Activated CD4-positive, alpha-beta T cell treated with anti-CD3 and anti-CD28 coated beads, Interleukin-2, amount 50 U/mL, for 16 hours (primary cell): Measurements from ENCODE around the gene DLG2.

ENCODE experiments used
- DNase-seq: peaks from one replicate; pipeline ENCODE4 v3.0.0-alpha.2; 2020

DLG2 gene

GRCh38 chr11:84140386-84141169 is 1486.6 kb downstream of the DLG2 start:
- DNase-seq, result no peak

- DNase-seq, result no peak
Observed at GRCh38 chr11:84137960-84138359, 1489.2 kb downstream of the DLG2 start.

DNA sequence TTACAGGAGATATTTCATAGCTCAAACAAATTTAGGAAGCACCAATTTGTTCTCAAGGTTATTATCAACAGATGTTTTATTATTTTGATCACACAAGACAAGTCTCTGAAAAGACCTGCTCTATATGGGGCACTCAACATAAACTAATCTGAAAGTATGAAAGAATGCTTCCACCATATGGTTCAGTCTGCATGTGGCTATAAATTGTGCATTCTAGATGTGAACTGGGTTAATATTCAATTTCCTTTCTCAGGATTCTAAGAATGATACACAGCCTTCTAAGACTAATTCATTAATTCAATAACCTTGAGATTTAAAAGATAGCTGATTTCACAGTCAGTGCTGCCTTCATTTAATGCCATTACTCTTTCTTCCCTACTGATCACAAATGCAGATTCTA is 1489.6 kb downstream of the DLG2 start:
- no peak for DNase-seq

- no peak for DNase-seq
Observed at GRCh38 chr11:84136926-84137325, 1490.2 kb downstream of the DLG2 start.

DNA sequence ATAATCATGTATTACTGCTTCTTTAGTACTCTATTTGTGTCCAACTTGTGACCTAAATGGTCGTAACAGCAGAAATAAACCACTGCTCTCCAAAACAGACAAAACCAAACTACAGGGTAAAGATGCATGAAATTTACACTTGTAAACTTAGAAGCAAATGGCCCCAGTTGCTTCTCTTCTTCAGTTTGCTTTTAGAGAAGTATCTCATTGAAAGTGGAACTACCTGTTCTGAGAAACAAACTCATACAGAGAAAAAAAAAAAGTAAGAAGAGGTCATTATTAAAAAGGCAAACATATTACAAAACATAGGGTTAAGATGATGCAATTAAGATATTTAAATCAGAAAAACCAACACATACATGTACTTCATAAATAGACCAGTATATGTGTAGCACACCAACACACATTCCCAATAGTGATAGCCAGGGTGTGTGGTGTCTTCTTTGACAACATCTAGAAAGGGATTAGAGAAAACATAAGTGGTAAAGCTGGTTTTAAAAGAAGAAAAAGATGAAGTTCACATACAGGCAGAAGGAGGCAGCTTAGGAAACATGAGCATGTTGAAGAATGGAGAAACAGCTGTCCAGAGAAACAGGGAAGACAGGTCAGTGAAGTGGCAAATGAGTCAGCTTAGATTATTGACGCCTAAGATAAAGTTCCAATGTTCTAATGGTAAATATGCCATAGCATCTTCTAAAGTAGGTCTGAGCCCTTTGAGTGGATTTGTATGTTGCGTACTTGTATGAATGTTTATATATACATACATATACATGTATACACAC is 1496.3 kb downstream of the DLG2 start:
- no peak for DNase-seq

GRCh38 chr11:84129961-84130576 is 1497.1 kb downstream of the DLG2 start:
- no peak for DNase-seq

DNA sequence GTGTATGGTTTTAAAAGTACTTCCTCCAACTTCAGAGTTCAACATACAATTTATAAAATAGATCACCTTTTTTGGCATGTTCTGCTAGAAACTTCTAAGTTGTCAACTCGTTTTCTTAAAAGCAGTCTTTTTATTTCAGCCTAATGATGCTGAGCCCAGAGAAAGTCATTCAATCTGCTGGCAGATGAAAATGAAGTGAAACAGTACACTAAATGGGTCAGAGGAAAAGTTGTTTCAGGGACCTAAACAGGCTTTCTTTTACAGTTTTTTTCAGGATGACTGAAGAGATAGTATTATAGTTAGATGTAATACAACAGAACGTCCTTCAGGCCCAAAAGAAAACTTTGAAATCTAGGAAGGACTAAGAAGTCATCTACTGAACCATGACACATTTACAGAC is 1498.3 kb downstream of the DLG2 start:
- no peak for DNase-seq

- no peak for DNase-seq
Observed at GRCh38 chr11:84117394-84117793, 1509.8 kb downstream of the DLG2 start.

- no peak for DNase-seq
Observed at GRCh38 chr11:84106541-84106940, 1520.6 kb downstream of the DLG2 start.

DNA sequence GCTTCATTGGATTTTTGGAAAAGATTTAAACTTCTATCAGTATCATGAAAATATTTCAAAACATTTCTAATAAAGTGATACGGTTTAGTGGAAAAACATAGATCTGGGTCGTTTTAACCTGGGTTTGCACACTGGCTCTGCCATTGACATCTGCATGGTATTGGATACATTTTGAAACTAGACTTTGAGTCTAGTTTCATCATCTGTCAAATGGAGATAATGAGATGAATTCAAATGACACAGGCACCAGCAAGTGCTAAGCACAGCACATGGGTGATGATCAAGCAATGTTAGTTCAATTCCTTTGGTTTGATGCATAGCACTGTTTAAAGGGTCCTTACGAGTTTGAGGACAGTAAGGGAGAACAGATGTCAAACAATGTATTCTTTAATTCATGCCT is 1522.0 kb downstream of the DLG2 start:
- no peak for DNase-seq

DNA sequence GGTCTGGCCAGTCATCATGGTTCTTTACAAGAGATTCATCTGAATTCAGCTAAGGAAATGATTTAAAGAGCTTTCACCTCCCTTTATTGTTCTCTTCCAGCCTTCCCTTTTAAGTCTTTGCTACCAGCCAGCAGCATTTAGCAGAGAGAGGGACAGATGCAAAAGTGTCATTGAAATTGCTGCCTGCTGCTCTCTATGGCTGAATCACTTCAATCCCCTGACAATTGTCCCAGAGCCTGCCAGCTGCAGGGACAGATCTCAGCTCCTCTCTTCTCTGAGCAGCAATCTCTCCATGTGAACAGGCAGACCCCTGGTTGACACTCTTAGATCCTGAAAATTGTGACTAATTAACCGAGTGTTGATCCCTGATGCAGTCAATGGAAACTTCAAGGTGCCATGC is 1524.0 kb downstream of the DLG2 start:
- DNase-seq, result no peak

GRCh38 chr11:84097186-84097585 is 1530.0 kb downstream of the DLG2 start:
- DNase-seq, result no peak

GRCh38 chr11:84091212-84091986 is 1535.7 kb downstream of the DLG2 start:
- no peak for DNase-seq

GRCh38 chr11:84089072-84090057 is 1537.8 kb downstream of the DLG2 start:
- DNase-seq, result no peak

DNA sequence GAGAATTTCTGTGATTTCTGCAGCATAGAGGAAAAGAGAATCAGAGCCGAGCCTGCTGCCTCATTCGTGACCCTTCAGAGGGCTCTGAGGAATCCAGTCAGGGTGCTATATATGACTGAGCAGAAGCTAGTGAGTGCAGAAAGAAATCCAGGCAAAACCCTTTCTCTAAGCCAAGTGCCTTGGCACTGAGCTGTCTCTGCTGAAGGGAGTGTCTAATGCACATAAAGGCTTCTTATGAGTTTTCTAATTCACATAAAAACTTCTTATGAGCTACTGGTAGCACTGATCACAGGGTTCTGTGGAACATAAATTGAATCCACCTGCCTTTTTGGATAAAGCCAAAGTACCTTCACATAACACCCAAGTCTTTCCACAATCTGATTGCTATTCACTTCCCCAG is 1555.3 kb downstream of the DLG2 start:
- DNase-seq, result no peak

DNA sequence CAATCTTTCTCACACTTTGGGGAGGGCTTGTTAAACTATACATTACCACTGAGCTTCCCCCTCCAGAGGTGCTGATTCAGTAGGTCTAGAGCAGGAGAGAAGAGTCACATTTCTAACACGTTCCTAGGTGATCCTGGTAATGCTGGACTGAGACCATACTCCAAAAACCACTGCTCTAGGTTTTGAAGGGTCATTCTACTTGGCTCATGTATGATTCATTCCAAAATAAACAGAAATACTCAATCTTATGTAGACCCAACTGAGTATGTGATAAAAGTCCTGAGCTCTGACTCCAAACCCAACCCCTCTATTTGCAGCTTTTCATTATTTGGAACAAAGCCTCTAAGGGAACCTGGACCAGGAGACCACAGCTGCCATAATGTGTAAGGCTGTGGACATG is 1558.1 kb downstream of the DLG2 start:
- no peak for DNase-seq

DNA sequence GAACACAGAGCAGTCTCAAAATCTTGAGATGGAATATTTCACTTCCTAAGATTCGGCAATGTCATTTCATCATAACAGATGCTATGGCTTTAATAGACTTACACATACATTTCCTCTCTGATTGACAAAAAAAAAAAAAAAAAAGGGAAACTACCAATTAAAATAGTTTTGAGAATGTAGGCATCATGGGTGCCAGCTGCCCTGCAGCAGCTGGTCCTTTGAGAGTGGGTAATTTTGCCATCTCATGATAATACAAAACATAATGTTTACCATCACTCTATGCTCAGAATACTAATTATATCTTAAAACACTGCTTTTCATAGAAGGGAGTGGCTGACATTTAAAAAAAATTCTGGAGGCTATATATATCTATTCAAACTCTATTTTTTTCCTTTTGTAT is 1565.4 kb downstream of the DLG2 start:
- no peak for DNase-seq

DNA sequence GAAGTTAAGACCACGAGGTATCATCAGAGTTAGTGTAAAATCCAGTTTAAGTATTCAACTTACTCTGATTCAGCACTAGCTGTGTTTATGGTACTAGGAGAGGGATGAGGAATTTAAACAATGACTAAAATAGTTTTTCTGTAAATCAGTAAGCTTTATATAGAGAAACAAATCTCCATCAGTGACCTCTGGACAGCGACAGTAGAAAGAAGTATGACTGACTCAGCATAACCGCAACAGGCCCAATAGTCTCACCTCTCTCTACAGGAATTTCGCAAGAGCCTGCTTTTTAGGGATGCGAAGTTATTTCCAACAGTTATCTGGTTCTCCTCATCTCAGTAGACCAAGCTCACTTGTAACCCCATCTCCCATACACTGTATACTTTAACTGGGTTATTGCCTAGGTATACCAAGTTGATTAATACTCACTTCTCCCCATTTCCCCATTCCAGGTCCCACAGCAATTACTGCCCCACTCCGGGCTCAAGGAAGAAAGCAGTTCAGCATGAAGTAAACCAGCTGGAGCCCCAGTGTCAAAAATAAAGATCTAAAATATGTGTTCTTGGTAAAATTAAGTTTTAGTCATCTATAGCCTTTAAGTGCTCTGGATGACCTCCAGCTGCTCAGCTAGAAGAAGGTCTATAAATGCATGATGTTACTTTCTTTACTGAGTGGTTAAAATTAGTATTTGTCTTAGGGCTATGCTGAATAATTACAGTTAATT is 1570.3 kb downstream of the DLG2 start:
- no peak for DNase-seq

DNA sequence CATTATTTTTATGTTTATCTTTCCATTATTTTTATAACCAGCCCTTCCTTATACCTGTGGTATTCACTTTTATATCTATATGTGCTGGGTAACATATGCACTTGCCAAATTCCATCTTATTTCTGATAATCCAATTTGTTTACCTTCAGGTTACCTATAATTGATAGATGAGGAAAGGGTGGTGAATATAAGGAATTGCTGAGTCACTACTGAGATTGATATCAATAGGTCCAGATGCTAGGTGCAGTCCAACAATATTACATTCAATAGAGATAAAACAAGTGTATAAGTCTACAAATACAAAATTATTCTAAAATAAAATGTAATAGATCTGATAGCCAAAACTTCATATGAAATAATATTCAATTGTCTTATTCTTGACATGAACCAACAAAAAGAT is 1582.0 kb downstream of the DLG2 start:
- no peak for DNase-seq

DNA sequence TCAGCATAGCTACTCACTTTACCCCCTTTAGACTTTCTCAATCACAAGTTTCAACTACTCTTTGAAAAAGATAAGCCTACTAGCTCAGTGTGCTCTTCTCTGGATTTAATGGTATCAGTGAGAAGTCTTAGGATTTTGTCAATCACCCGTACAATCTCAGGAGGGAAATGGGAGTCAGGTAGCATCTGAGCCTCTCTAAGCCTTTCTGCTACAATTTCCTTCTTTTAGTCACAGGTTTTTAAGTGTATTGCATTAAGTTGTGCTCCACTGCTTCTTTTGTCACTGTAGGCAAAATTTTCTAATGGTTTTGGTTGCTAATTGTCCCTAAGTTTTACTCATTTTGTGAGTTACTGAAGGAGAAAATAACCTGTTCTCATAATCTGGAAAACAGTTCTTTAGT is 1582.4 kb downstream of the DLG2 start:
- no peak for DNase-seq

DNA sequence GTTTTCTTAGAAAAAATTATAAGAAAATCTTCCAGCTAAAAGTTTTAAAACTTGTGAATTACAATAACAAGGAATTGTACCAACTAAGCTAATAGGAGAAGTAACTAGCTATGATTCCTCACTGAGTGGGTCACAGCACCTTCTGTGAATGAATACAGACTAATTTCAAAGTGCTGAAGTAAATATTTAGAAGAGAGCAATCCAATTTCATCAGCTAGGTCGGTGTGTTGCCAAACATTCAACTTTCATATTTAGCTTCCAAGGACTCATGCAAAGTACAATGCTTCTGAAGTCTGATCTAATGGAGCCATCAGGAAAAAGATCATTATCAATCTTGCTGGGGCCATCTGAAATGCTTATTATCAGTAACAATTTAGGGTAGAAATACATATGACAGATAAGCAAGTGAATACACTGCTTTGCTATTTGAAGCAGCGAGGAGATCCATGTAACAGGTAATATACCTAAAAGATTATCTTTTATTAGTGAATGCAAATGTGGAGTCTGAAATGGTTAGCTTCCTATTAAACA is 1590.4 kb downstream of the DLG2 start:
- DNase-seq, result no peak
